ENCODE measurements around the gene SMG1.

SMG1 gene

GRCh38 chr16:18842565-18842964 lies 83.6 kb downstream of the SMG1 start:
- DNase-seq: no peak

- DNase-seq: no peak
Observed at GRCh38 chr16:18841833-18842525, 84.2 kb downstream of the SMG1 start.

- DNase-seq: no peak
Observed at GRCh38 chr16:18839555-18839954, 86.7 kb downstream of the SMG1 start.

- DNase-seq: no peak
Observed at GRCh38 chr16:18836702-18837101, 89.5 kb downstream of the SMG1 start.

- DNase-seq: no peak
Observed at GRCh38 chr16:18834864-18835263, 91.3 kb downstream of the SMG1 start.

- DNase-seq: no peak
Observed at GRCh38 chr16:18833707-18834505, 92.3 kb downstream of the SMG1 start.

GRCh38 chr16:18832613-18833012 lies 93.6 kb downstream of the SMG1 start:
- no peak for DNase-seq

GRCh38 chr16:18832006-18832405 lies 94.2 kb downstream of the SMG1 start:
- no peak for DNase-seq

- no peak for DNase-seq
Observed at GRCh38 chr16:18829251-18829650, 97.0 kb downstream of the SMG1 start.

- DNase-seq: no peak
Observed at GRCh38 chr16:18827890-18828289, 98.3 kb downstream of the SMG1 start.

- DNase-seq: no peak
Observed at GRCh38 chr16:18816286-18816685, 109.9 kb downstream of the SMG1 start.

- no peak for DNase-seq
Observed at GRCh38 chr16:18811925-18812324, 114.3 kb downstream of the SMG1 start.

GRCh38 chr16:18809165-18809564 lies 117.0 kb downstream of the SMG1 start:
- no peak for DNase-seq

GRCh38 chr16:18805257-18805773 lies 120.9 kb downstream of the SMG1 start:
- DNase-seq: no peak

- DNase-seq: no peak
Observed at GRCh38 chr16:18804540-18804939, 121.7 kb downstream of the SMG1 start.

GRCh38 chr16:18803569-18804462 lies 122.4 kb downstream of the SMG1 start:
- DNase-seq: no peak

GRCh38 chr16:18802767-18803343 lies 123.4 kb downstream of the SMG1 start:
- no peak for DNase-seq

- peak; percentile 96 to 99 (median 98) for DNase-seq
Observed at GRCh38 chr16:18801145-18801972, 124.8 kb downstream of the SMG1 start, which contains the start of gene ARL6IP1. ARL6IP1 (minus strand) TSS chr16:18801549; CDS start chr16:18801466, 83 bp downstream.

GRCh38 chr16:18800775-18801144 lies 125.4 kb downstream of the SMG1 start:
- DNase-seq: peak in 2 of 3 experiments; percentile 43 to 64

- no peak for DNase-seq
Observed at GRCh38 chr16:18800293-18800692, 125.9 kb downstream of the SMG1 start.

GRCh38 chr16:18799500-18799899 lies 126.7 kb downstream of the SMG1 start:
- DNase-seq: no peak

- DNase-seq: no peak
Observed at GRCh38 chr16:18797746-18798145, 128.5 kb downstream of the SMG1 start.

All from NCI-H1417 (cell line).